Stimulated activated effector memory CD8-positive, alpha-beta T cell treated with anti-CD3 and anti-CD28 coated beads, Interleukin-12 subunit alpha, Interleukin-12 subunit beta, amount 100 ng/mL, for 72 hours (primary cell): ENCODE data around the gene KCNH4.
A peak's percentile ranks its signal among the peaks of the same experiment; 100 is the strongest.
"Not testable (repeated sequence)": the region's sequence is repeated elsewhere in the genome, so short reads cannot be mapped to it uniquely, and the experiment has no call there.

ENCODE experiments used
- ATAC-seq: fragments of 150-1000 bp; cut with Tn5 transposase; 2 replicates; pipeline ENCODE4 v1.10.0; 2021
- DNase-seq, 2 donors: peaks; one replicate each; pipeline ENCODE4 v3.0.0; 2021 to 2022; ENCODE audit warnings: low spot score in 2 of 2
- H3K27ac Mint-ChIP-seq: one replicate; pipeline ENCODE4 v1.8.0; 2022; ENCODE audit warnings: mild to moderate bottlenecking, mixed read lengths
- H3K36me3 Mint-ChIP-seq: one replicate; pipeline ENCODE4 v1.8.0; 2022; ENCODE audit warnings: mild to moderate bottlenecking, mixed read lengths
- H3K4me1 Mint-ChIP-seq: one replicate; pipeline ENCODE4 v1.8.0; 2022; ENCODE audit warnings: mixed read lengths
- H3K4me3 Mint-ChIP-seq: one replicate; pipeline ENCODE4 v1.8.0; 2022; ENCODE audit warnings: mild to moderate bottlenecking, mixed read lengths
- H3K9me3 Mint-ChIP-seq: one replicate; pipeline ENCODE4 v1.8.0; 2022; ENCODE audit warnings: mixed read lengths

The KCNH4 gene

DNA sequence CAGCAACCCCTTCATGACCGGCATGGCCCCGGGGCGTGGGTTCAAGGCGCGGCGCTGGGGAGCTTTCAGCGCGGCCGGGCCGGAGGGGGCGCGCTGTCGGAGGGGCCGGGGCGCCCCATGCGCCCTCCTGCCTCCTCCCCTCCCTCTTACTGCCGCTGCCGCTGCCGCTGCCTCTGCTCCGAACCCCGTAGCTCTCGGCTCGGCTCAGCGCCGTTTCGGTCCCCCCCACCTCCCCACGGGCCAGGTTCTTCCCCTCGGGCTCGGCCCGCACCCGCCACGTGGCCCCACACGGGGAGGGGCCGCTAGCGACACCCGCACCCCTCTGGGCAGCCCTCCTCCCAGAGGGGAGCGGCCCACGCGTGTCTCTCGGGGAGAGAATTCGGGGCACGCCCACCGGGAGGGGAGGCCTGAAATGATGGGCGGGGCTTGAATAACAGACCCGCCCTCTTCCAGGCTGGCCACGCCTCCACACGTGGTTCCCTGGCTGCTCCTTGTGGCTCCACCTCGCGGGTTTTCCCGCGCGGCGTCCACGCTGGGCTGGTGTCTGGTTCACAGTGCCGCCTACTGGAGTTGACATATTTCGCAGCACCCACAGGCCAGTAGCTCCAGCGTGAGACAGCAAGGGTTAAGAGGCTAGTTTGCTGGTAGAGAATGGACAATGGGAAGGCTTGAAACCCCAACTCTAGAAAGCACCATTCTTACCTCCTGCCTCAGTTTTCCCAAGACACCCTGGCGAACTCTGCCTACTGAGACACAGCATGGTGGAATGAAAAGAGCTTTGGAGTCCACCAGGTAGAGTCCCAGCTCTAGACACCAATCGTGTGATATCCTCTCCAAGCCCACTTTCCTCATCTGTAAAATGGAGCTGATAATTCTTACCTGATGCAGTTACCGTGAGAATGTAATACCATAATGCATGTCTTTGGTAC is at the start of gene KCNH4:
Gene KCNH4, minus strand, starts transcription at position 221 of the 929 bp plus-strand sequence. Its CDS starts 197 bp downstream, at position 24.
- DNase-seq (peak; percentile 79 to 94), ATAC-seq (peak; percentile 69)
- Mint-ChIP-seq H3K36me3 (no peaks in the 10 kb centered on the region), H3K27ac (no peak within 1 kb of the TSS), H3K4me1 (peaks cover 63% of the 10 kb centered on the region), H3K9me3 (no peaks in the 10 kb centered on the region), H3K4me3 (peak within 1 kb of the TSS; percentile 86)

- Mint-ChIP-seq H3K36me3 (peaks cover 73% of the 10 kb centered on the region), H3K27ac (peak overlapping the region; percentile 37), H3K4me1 (peaks cover 25% of the 10 kb centered on the region), H3K9me3 (no peaks in the 10 kb centered on the region), H3K4me3 (no peak overlapping the region)
- ATAC-seq (peak; percentile 95), DNase-seq (no peak)
Observed at GRCh38 chr17:42230225-42230624, 49.3 kb upstream of the KCNH4 start.

GRCh38 chr17:42227849-42228700 is 47.1 kb upstream of the KCNH4 start:
- DNase-seq: no peak
- peaks cover 95% of the 10 kb centered on the region for H3K36me3 Mint-ChIP-seq
- H3K4me1 Mint-ChIP-seq: peaks cover 10% of the 10 kb centered on the region
- no peak for ATAC-seq
- H3K4me3 Mint-ChIP-seq: no peak overlapping the region
- peak overlapping the region; percentile 57 for H3K27ac Mint-ChIP-seq
- no peaks in the 10 kb centered on the region for H3K9me3 Mint-ChIP-seq

- ATAC-seq (no peak), DNase-seq (no peak)
- H3K4me3 Mint-ChIP-seq: no peak overlapping the region
- no peaks in the 10 kb centered on the region for H3K9me3 Mint-ChIP-seq
- peaks cover 17% of the 10 kb centered on the region for H3K4me1 Mint-ChIP-seq
- H3K36me3 Mint-ChIP-seq: peaks cover 100% of the 10 kb centered on the region
- no peak overlapping the region for H3K27ac Mint-ChIP-seq
Observed at GRCh38 chr17:42225646-42226045, 44.7 kb upstream of the KCNH4 start.

- Mint-ChIP-seq H3K36me3 (peaks cover 100% of the 10 kb centered on the region), H3K4me3 (no peak overlapping the region), H3K9me3 (no peaks in the 10 kb centered on the region), H3K27ac (no peak overlapping the region), H3K4me1 (peaks cover 17% of the 10 kb centered on the region)
- ATAC-seq (no peak), DNase-seq (no peak)
Observed at GRCh38 chr17:42224651-42225050, 43.7 kb upstream of the KCNH4 start.

DNA sequence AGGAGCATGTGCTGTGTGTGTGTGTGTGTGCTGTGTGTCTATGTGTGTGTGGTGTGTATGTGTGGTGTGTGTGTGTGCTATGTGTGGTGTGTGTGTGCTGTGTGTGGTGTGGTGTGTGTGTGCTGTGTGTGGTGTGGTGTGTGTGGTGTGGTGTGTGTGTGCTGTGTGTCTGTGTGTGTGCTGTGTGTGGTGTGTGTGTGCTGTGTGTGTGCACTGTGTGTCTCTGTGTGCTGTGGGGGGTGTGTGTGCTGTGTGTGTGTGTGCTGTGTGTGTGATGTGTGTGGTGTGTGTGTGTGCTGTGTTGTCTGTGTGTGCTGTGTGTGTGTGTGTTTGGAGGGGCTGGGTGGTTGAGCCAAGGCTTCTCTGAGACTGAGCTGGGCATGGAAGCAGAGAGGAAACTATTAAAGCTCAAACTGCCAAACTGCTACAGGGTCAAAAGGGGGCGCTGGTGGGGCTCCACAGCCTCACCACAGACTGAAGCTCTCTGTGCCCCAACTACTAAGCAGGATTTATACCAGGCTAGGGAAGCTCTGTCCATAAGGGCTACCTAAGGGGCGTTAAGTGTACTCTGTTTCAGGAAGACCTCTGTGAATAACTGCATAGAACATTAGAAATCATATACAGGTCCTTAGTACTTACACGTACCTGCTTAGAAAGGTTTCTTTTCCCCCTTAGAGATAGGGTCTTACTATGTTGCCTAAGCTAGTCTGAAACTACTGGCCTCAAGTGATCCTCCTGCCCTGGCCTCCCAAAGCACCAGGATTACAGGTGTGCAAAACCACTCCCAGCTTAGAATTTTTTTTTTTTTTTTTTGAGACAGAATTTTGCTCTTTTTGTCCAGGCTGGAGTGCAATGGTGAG is 41.2 kb upstream of the KCNH4 start:
- H3K4me3 Mint-ChIP-seq: no peak overlapping the region
- peaks cover 96% of the 10 kb centered on the region for H3K36me3 Mint-ChIP-seq
- peaks cover 8% of the 10 kb centered on the region for H3K4me1 Mint-ChIP-seq
- H3K9me3 Mint-ChIP-seq: no peaks in the 10 kb centered on the region
- peak; percentile 85 for ATAC-seq
- peak overlapping the region; percentile 52 for H3K27ac Mint-ChIP-seq
- peak; percentile 17 to 65 for DNase-seq

DNA sequence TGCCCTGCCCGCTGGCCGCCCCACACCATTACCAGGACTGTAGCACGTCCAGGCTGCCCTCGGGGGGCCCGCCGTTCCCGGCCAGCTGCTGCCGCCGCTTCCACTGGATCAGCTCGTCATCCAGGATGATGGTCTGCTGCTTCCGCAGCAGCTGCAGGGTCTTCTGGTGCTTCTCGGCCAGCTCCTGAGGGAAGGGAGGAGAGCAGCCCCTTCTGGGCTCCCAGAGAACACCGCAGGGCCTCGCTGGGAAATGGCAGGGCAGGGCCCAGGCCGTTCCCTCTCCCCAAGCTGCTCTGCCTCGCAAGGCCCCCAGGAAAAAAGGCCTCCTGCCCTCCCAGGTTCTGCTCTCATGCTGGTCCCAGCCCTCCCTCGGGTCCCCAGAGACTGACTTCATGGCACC is 38.3 kb upstream of the KCNH4 start:
- not testable (repeated sequence) for H3K4me3 Mint-ChIP-seq, DNase-seq, H3K4me1 Mint-ChIP-seq, H3K9me3 Mint-ChIP-seq, H3K27ac Mint-ChIP-seq, ATAC-seq
- H3K36me3 Mint-ChIP-seq: peaks cover 96% of the 10 kb centered on the region

GRCh38 chr17:42214156-42214555 is 33.2 kb upstream of the KCNH4 start:
- H3K4me3 Mint-ChIP-seq: no peak overlapping the region
- no peaks in the 10 kb centered on the region for H3K9me3 Mint-ChIP-seq
- DNase-seq (no peak), ATAC-seq (no peak)
- H3K36me3 Mint-ChIP-seq: peaks cover 99% of the 10 kb centered on the region
- H3K27ac Mint-ChIP-seq: no peak overlapping the region
- no peaks in the 10 kb centered on the region for H3K4me1 Mint-ChIP-seq

DNA sequence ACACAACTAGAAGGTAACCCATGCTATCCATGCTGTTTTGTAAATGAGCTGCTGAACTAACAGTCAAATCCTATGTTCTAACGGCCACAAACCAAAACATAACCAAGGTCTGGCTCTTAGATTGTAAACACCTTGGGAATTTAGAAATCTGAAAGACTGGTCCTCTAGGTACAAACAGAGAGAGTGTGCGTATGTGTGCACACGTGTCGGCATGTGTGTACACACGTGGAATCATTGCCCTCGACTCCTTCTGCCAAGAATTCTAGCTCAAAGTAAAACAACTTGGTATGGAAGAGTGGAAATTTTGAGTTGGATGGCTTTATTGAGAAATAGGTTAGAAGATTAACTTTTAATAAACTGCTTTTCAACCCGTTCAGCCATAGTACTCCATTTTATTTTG is 31.4 kb upstream of the KCNH4 start:
- H3K27ac Mint-ChIP-seq: no peak overlapping the region
- ATAC-seq: no peak
- peaks cover 100% of the 10 kb centered on the region for H3K36me3 Mint-ChIP-seq

GRCh38 chr17:42211921-42212341 is 31.0 kb upstream of the KCNH4 start:
- not testable (repeated sequence) for H3K4me1 Mint-ChIP-seq, DNase-seq, H3K9me3 Mint-ChIP-seq, ATAC-seq, H3K4me3 Mint-ChIP-seq, H3K27ac Mint-ChIP-seq
- peaks cover 100% of the 10 kb centered on the region for H3K36me3 Mint-ChIP-seq

More for the DNA sequence above, 31.4 kb upstream of the KCNH4 start:
- Mint-ChIP-seq H3K4me3 (no peak overlapping the region), H3K9me3 (no peaks in the 10 kb centered on the region), H3K4me1 (no peaks in the 10 kb centered on the region)
- no peak for DNase-seq

- DNase-seq: no peak
- Mint-ChIP-seq H3K36me3 (peaks cover 100% of the 10 kb centered on the region), H3K27ac (no peak overlapping the region), H3K4me3 (no peak overlapping the region), H3K4me1 (no peaks in the 10 kb centered on the region), H3K9me3 (no peaks in the 10 kb centered on the region)
- ATAC-seq: no peak
Observed at GRCh38 chr17:42210046-42210445, 29.1 kb upstream of the KCNH4 start.

GRCh38 chr17:42206153-42206612 is 25.2 kb upstream of the KCNH4 start:
- Mint-ChIP-seq H3K36me3 (peaks cover 100% of the 10 kb centered on the region), H3K27ac (peak overlapping the region; percentile 48)
- H3K9me3 Mint-ChIP-seq, H3K4me3 Mint-ChIP-seq, ATAC-seq, DNase-seq, H3K4me1 Mint-ChIP-seq: not testable (repeated sequence)

DNA sequence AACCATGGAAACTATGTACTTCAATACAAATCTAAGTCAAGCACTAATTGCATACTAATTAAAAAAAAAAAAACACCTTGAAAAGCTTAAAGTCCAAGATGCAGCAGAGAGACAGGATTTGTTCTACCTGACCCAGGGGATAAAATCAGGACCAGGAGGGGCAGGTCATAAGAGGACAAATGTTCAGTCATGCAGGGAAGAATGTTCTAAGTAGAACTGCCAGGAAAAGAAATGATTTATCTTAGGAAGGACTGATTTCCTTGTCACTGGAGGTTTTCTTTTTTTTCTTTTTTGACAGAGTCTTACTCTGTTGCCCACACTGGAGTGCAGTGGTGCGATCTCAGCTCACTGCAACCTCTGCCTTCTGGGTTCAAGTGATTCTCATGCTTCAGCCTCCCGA is 22.4 kb upstream of the KCNH4 start:
- Mint-ChIP-seq H3K4me1 (no peaks in the 10 kb centered on the region), H3K9me3 (no peaks in the 10 kb centered on the region), H3K27ac (no peak overlapping the region), H3K4me3 (no peak overlapping the region), H3K36me3 (peaks cover 99% of the 10 kb centered on the region)
- DNase-seq: no peak
- ATAC-seq: no peak

GRCh38 chr17:42202696-42203095 is 21.8 kb upstream of the KCNH4 start:
- DNase-seq (no peak), ATAC-seq (no peak)
- H3K27ac Mint-ChIP-seq: peak overlapping the region; percentile 36
- H3K9me3 Mint-ChIP-seq: no peaks in the 10 kb centered on the region
- H3K4me1 Mint-ChIP-seq: peaks cover under 1% of the 10 kb centered on the region
- peaks cover 95% of the 10 kb centered on the region for H3K36me3 Mint-ChIP-seq
- no peak overlapping the region for H3K4me3 Mint-ChIP-seq
